ENCODE results near the gene ZNF839. TPM values are rescaled to one million over a fixed set of nuclear protein-coding genes. Genes with fewer than 3 reads are reported as not detected.

The ZNF839 gene
- polyA plus RNA-seq, 4 donors = 7.8 to 21.7 (median 14.3) TPM

DNA sequence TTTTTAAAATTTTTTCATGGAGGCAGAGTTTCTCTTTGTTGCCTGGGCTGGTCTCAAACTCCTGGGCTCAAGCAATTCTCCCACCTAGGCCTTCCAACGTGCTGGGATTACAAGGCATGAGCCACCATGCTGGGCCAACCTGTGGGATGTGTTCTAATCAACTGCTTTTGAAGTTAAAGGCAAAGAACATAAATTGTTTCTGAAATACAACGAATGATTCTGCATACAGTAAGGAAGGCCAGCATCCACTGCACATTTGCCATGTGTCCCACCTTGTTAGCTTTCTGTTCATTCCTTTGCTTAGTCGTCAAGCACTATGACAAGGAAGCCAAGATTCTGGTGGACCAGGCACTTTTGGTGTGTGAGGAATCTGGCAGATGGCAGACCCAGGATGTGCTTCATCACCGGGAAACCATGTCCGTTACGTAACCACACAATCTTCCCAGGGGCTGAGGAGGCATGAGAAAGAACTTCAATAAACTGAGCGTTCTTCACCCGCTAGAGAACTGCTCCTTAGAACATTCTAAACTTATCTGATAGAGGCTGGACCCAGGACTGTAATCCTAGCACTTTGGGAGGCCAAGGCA is 39.1 kb upstream of the ZNF839 start:
- Histone ChIP-seq H3K36me3 (ENCODE audit: control insufficient read depth in 3 of 3, insufficient read depth in 2 of 3, low read depth in 1 of 3, low read length in 3 of 3) (peaks cover 0 to 28% (median 0%) of the 10 kb centered on the region in 3 donors), H3K4me3 (ENCODE audit: low read depth in 1 of 3, low read length in 3 of 3) (no peak overlapping the region), H3K9me3 (ENCODE audit: control insufficient read depth in 2 of 2, insufficient read depth in 1 of 2, low read depth in 1 of 2, low read length in 1 of 2) (no peaks in the 10 kb centered on the region), H3K27ac (ENCODE audit: low read depth in 1 of 3, low read length in 2 of 3) (no peak overlapping the region), H3K27me3 (ENCODE audit: control insufficient read depth in 3 of 3, insufficient read depth in 3 of 3, low read length in 3 of 3) (no peaks in the 10 kb centered on the region), H3K4me1 (ENCODE audit: control insufficient read depth in 3 of 3, insufficient read depth in 2 of 3, low read depth in 1 of 3, low read length in 2 of 3) (no peaks in the 10 kb centered on the region)
- no peak for DNase-seq
- FAIRE-seq = no peak
- 93 to 95% (median 95%) methylated on average over 8 of the region's 8 CpGs for WGBS, 3 donors

DNA sequence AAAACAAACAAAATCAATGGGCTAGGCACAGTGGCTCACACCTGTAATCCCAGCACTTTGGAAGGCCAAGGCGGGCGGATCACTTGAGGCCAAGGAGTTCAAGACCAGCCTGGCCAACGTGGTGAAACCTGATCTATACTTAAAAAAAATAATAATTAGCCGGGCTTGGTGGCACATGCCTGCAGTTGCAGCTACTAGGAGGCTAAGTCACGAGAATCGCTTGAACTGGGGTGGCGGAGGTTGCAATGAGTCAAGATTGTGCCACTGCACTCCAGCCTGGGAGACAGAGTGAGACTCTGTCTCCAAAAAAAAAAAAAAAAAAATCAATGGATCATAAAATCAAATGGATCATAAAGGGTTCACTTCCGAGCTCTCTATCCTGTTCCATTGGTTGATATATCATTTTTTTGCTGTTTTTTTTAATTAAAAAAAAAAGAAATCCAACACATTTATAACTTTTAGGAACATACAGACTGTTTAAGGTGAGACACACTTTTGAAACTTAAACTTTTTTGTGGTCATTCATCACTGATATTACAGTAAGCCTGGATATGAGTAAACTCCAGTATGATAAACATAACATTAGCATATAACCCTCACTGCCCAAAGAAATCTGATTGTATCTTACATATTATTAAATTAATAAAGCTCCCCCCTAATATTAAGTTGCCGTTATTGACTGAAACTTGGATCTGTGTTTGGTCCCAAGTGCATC is 36.6 kb upstream of the ZNF839 start:
- WGBS, 3 donors = 81 to 86% (median 82%) methylated on average over 9 of the region's 9 CpGs
- DNase-seq (no peak), FAIRE-seq (no peak)
- peaks cover 0 to 25% (median 0%) of the 10 kb centered on the region in 3 donors for H3K36me3 ChIP-seq (ENCODE audit: control insufficient read depth in 3 of 3, insufficient read depth in 2 of 3, low read depth in 1 of 3, low read length in 3 of 3)
- H3K4me3 ChIP-seq (ENCODE audit: low read depth in 1 of 3, low read length in 3 of 3) = no peak overlapping the region
- no peaks in the 10 kb centered on the region for H3K27me3 ChIP-seq (ENCODE audit: control insufficient read depth in 3 of 3, insufficient read depth in 3 of 3, low read length in 3 of 3)
- H3K4me1 ChIP-seq (ENCODE audit: control insufficient read depth in 3 of 3, insufficient read depth in 2 of 3, low read depth in 1 of 3, low read length in 2 of 3) = no peaks in the 10 kb centered on the region
- no peak overlapping the region for H3K27ac ChIP-seq (ENCODE audit: low read depth in 1 of 3, low read length in 2 of 3)
- no peaks in the 10 kb centered on the region for H3K9me3 ChIP-seq (ENCODE audit: control insufficient read depth in 2 of 2, insufficient read depth in 1 of 2, low read depth in 1 of 2, low read length in 1 of 2)

DNA sequence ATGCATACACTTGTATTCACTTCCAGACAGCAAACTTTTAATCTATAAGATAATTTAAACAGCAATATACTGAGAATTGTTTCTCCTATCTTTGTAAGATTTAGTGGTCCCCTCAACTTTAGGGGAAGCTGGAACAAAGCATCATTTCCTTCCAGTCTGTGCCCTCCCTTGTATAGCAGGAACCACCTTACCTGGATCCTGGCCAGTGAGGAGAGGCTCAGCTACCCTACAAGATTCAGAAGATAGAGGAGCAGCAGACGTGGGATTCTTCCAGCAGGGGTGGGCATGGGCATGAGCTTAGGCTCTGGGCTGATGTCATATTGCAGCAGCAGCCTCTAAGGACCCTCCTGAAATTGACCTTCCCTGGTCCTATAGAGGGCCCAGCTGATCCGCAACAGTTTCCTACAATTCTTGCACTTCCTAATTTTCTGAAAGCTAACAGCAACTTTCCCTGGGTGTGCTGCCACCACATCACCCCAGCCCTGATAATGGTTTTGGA is 35.9 kb upstream of the ZNF839 start:
- DNase-seq = no peak
- FAIRE-seq = no peak
- no peaks in the 10 kb centered on the region for H3K27me3 ChIP-seq (ENCODE audit: control insufficient read depth in 3 of 3, insufficient read depth in 3 of 3, low read length in 3 of 3)
- H3K36me3 ChIP-seq (ENCODE audit: control insufficient read depth in 3 of 3, insufficient read depth in 2 of 3, low read depth in 1 of 3, low read length in 3 of 3) = peaks cover 0 to 23% (median 0%) of the 10 kb centered on the region in 3 donors
- H3K4me3 ChIP-seq (ENCODE audit: low read depth in 1 of 3, low read length in 3 of 3) = no peak overlapping the region
- no peaks in the 10 kb centered on the region for H3K9me3 ChIP-seq (ENCODE audit: control insufficient read depth in 2 of 2, insufficient read depth in 1 of 2, low read depth in 1 of 2, low read length in 1 of 2)
- H3K4me1 ChIP-seq (ENCODE audit: control insufficient read depth in 3 of 3, insufficient read depth in 2 of 3, low read depth in 1 of 3, low read length in 2 of 3) = no peaks in the 10 kb centered on the region
- H3K27ac ChIP-seq (ENCODE audit: low read depth in 1 of 3, low read length in 2 of 3) = no peak overlapping the region
- WGBS, 3 donors = 61 to 71% (median 65%) methylated on average over 2 of the region's 2 CpGs

DNA sequence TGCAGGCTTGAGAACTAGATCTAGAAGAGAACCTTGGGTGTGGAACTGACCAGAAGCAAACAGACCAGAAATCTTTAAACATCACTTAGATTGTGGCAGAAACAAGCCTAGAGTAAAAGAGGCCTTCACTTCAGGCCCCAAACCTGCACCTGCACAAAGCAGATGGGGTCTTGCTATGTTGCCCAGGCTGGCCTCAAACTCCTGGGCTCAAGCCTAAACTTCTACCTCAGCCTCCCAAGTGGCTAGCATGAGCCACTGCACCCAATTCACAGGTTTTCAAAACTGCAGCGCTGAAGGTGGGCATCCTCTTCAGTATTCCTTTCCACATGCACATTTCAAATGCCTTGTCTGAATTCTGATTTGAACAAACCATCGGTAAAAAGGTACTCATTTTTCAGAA is 34.4 kb upstream of the ZNF839 start:
- DNase-seq (no peak), FAIRE-seq (no peak)
- Histone ChIP-seq H3K4me1 (ENCODE audit: control insufficient read depth in 3 of 3, insufficient read depth in 2 of 3, low read depth in 1 of 3, low read length in 2 of 3) (no peaks in the 10 kb centered on the region), H3K36me3 (ENCODE audit: control insufficient read depth in 3 of 3, insufficient read depth in 2 of 3, low read depth in 1 of 3, low read length in 3 of 3) (peaks cover 0 to 14% (median 0%) of the 10 kb centered on the region in 3 donors), H3K27me3 (ENCODE audit: control insufficient read depth in 3 of 3, insufficient read depth in 3 of 3, low read length in 3 of 3) (no peaks in the 10 kb centered on the region), H3K9me3 (ENCODE audit: control insufficient read depth in 2 of 2, insufficient read depth in 1 of 2, low read depth in 1 of 2, low read length in 1 of 2) (no peaks in the 10 kb centered on the region), H3K27ac (ENCODE audit: low read depth in 1 of 3, low read length in 2 of 3) (no peak overlapping the region), H3K4me3 (ENCODE audit: low read depth in 1 of 3, low read length in 3 of 3) (no peak overlapping the region)
- 73 to 95% (median 92%) methylated on average over 2 of the region's 2 CpGs for WGBS, 3 donors

DNA sequence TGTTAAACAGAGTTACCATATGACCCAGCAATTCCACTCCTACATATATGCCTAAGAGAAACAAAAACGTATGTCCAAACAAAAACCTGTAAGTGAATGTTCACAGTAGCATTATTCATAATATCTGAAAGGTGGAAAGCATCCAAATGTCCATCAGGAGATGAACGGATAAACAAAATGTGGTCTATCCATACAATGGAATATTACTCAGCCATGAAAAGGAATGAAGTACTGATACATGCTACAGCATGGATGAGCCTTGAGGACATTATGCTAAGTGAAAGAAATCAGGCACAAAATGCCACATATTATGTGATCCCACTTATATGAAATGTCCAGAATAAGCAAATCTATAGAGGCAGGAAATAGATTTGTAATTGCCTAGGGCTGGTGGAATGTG is 31.4 kb upstream of the ZNF839 start:
- 92 to 95% (median 93%) methylated on average over 2 of the region's 2 CpGs for WGBS, 3 donors
- no peaks in the 10 kb centered on the region for H3K36me3 ChIP-seq (ENCODE audit: control insufficient read depth in 3 of 3, insufficient read depth in 2 of 3, low read depth in 1 of 3, low read length in 3 of 3)
- DNase-seq (no peak), FAIRE-seq (no peak)
- no peaks in the 10 kb centered on the region for H3K27me3 ChIP-seq (ENCODE audit: control insufficient read depth in 3 of 3, insufficient read depth in 3 of 3, low read length in 3 of 3)
- H3K27ac ChIP-seq (ENCODE audit: low read depth in 1 of 3, low read length in 2 of 3) = no peak overlapping the region
- no peak overlapping the region for H3K4me3 ChIP-seq (ENCODE audit: low read depth in 1 of 3, low read length in 3 of 3)
- no peaks in the 10 kb centered on the region for H3K9me3 ChIP-seq (ENCODE audit: control insufficient read depth in 2 of 2, insufficient read depth in 1 of 2, low read depth in 1 of 2, low read length in 1 of 2)
- peaks cover 0 to 7% (median 0%) of the 10 kb centered on the region in 3 donors for H3K4me1 ChIP-seq (ENCODE audit: control insufficient read depth in 3 of 3, insufficient read depth in 2 of 3, low read depth in 1 of 3, low read length in 2 of 3)

DNA sequence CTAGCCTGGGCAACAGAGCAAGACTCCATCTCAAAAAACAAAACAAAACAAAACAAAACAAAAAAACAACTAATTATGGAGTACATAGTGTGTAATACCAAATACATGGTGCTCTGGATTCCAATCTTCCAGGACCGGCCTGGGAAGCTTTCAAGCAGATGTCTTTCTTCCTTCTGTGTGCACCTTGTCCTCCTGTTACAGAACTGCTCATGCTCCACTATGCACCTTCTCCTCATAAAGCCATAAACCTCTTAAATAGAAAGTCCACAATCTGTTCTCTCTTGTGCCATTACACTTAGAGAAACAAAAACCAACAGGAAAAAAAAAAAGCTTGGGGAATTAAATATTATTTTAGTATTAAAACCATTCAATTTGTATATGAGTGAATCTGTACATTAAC is 27.1 kb upstream of the ZNF839 start:
- FAIRE-seq (no peak), DNase-seq (peak; percentile 74 to 80)
- 24 to 74% (median 46%) methylated on average over 1 of the region's 1 CpG for WGBS, 3 donors
- Histone ChIP-seq H3K36me3 (ENCODE audit: control insufficient read depth in 3 of 3, insufficient read depth in 2 of 3, low read depth in 1 of 3, low read length in 3 of 3) (peaks cover 0 to under 1% (median 0%) of the 10 kb centered on the region in 3 donors), H3K4me3 (ENCODE audit: low read depth in 1 of 3, low read length in 3 of 3) (no peak overlapping the region), H3K27ac (ENCODE audit: low read depth in 1 of 3, low read length in 2 of 3) (peak overlapping the region in 1 of 3 donors; percentile 78), H3K4me1 (ENCODE audit: control insufficient read depth in 3 of 3, insufficient read depth in 2 of 3, low read depth in 1 of 3, low read length in 2 of 3) (peaks cover 0 to 7% (median 0%) of the 10 kb centered on the region in 3 donors), H3K27me3 (ENCODE audit: control insufficient read depth in 3 of 3, insufficient read depth in 3 of 3, low read length in 3 of 3) (no peaks in the 10 kb centered on the region), H3K9me3 (ENCODE audit: control insufficient read depth in 2 of 2, insufficient read depth in 1 of 2, low read depth in 1 of 2, low read length in 1 of 2) (no peaks in the 10 kb centered on the region)

DNA sequence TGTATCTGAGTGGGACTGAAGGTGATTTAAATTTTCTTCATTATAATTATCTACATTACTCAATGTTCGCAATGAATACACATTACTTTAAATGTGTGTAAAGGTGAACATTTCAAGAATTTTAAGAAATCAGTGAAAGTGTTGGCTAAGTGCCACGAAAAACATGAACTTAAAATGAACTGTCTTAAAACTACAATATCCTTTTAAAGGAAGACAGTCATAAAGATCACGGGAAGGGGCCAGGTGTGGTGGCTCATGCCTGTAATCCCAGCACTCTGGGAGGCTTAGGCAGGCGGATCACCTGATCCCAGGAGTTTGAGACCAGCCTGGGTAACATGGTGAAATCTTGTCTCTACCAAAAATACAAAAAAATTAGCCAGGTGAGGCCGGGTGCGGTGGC is 25.8 kb upstream of the ZNF839 start:
- no peaks in the 10 kb centered on the region for H3K27me3 ChIP-seq (ENCODE audit: control insufficient read depth in 3 of 3, insufficient read depth in 3 of 3, low read length in 3 of 3)
- DNase-seq (peak in 1 of 2 donors; percentile 45), FAIRE-seq (no peak)
- peaks cover 0 to 8% (median 0%) of the 10 kb centered on the region in 3 donors for H3K36me3 ChIP-seq (ENCODE audit: control insufficient read depth in 3 of 3, insufficient read depth in 2 of 3, low read depth in 1 of 3, low read length in 3 of 3)
- H3K27ac ChIP-seq (ENCODE audit: low read depth in 1 of 3, low read length in 2 of 3) = no peak overlapping the region
- H3K4me3 ChIP-seq (ENCODE audit: low read depth in 1 of 3, low read length in 3 of 3) = no peak overlapping the region
- WGBS, 3 donors = 73 to 80% (median 77%) methylated on average over 6 of the region's 6 CpGs
- H3K4me1 ChIP-seq (ENCODE audit: control insufficient read depth in 3 of 3, insufficient read depth in 2 of 3, low read depth in 1 of 3, low read length in 2 of 3) = peaks cover 0 to 7% (median 0%) of the 10 kb centered on the region in 3 donors
- H3K9me3 ChIP-seq (ENCODE audit: control insufficient read depth in 2 of 2, insufficient read depth in 1 of 2, low read depth in 1 of 2, low read length in 1 of 2) = peaks cover 0 to 3% of the 10 kb centered on the region in 2 donors

DNA sequence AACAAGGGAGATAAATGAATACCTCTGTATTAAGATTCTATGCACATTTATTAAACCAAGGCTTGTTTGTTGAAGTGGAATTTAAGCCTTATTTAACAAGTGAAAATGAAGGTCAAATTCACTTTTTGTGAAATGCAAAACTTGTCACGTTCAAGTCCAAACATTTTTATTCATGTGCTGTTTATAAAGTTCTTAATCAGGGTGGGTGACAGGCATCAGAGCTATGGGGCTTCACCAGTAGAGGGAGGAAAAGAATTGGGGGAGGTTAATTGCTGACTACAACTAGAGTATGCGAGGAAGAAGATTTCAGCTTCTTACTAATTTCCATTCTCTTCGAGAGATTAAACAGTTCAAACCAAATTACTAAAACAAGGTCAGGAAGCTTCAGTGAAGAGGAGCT is 24.3 kb upstream of the ZNF839 start:
- no peak for FAIRE-seq
- H3K9me3 ChIP-seq (ENCODE audit: control insufficient read depth in 2 of 2, insufficient read depth in 1 of 2, low read depth in 1 of 2, low read length in 1 of 2) = peaks cover 0 to 3% of the 10 kb centered on the region in 2 donors
- H3K27me3 ChIP-seq (ENCODE audit: control insufficient read depth in 3 of 3, insufficient read depth in 3 of 3, low read length in 3 of 3) = no peaks in the 10 kb centered on the region
- no peak overlapping the region for H3K27ac ChIP-seq (ENCODE audit: low read depth in 1 of 3, low read length in 2 of 3)
- DNase-seq = no peak
- H3K4me1 ChIP-seq (ENCODE audit: control insufficient read depth in 3 of 3, insufficient read depth in 2 of 3, low read depth in 1 of 3, low read length in 2 of 3) = peaks cover 0 to 7% (median 0%) of the 10 kb centered on the region in 3 donors
- H3K36me3 ChIP-seq (ENCODE audit: control insufficient read depth in 3 of 3, insufficient read depth in 2 of 3, low read depth in 1 of 3, low read length in 3 of 3) = peaks cover 0 to 11% (median 0%) of the 10 kb centered on the region in 3 donors
- no peak overlapping the region for H3K4me3 ChIP-seq (ENCODE audit: low read depth in 1 of 3, low read length in 3 of 3)
- WGBS, 3 donors = 61 to 77% (median 65%) methylated on average over 3 of the region's 3 CpGs
